ENCODE data around the gene NAT14. TPM values are rescaled to one million over a fixed set of nuclear protein-coding genes. Genes with fewer than 3 reads are reported as not detected.

The NAT14 gene
- polyA plus RNA-seq, 1 donor from 2014 or later, result 129 TPM

DNA sequence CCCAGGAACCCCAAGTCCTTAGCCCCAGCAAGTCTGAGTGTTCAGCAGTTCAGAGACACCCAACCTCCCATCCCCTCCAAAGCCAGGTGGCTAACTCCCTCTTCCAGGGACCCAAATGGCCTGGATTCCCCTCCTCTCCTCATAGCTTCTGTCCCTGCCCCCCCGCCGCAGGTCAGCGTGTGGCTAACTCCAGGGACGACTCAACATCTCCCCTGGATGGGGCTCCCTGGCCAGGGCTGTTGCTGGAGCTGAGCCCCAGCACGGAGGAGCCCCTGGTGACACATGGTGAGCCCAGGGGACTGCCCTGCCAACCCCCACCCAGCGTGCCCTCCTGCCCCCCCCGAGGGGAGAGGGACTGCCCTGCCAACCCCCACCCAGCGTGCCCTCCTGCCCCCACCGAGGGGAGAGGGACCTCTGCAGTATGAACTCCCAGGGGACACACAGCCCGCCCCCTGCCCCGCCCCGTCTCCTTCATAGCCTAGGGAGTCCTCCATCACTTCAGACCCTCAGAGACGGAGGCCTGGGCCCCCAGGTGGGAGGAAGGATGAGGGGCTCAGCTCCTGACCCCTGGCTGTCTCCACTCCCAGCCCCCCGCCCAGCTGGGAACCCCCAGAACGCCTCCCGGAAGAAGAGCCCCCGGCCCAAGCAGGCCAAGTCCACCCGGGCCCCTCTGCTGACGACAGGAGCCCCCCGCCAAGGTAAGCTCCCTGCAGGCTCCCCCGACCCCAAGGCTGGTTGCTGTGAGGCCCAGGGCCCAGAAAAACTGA, 4.9 kb downstream of the NAT14 start:
- no peak overlapping the region for H3K4me3 ChIP-seq (ENCODE audit: low read length)
- no peak overlapping the region for H2AFZ ChIP-seq (ENCODE audit: low read depth, low read length)
- H3K79me2 ChIP-seq (replicated peaks; ENCODE audit: insufficient read depth, low read length), result peaks cover 12% of the 10 kb centered on the region
- H3K9me2 ChIP-seq (ENCODE audit: insufficient read depth, low read length), result no peaks in the 10 kb centered on the region
- H4K20me1 ChIP-seq (ENCODE audit: insufficient read depth), result no peaks in the 10 kb centered on the region
- no peaks in the 10 kb centered on the region for H3K36me3 ChIP-seq (ENCODE audit: insufficient read depth, low read length)
- no peak overlapping the region for H3K27ac ChIP-seq (ENCODE audit: low read length)
- TF ChIP-seq, protein P1, sequence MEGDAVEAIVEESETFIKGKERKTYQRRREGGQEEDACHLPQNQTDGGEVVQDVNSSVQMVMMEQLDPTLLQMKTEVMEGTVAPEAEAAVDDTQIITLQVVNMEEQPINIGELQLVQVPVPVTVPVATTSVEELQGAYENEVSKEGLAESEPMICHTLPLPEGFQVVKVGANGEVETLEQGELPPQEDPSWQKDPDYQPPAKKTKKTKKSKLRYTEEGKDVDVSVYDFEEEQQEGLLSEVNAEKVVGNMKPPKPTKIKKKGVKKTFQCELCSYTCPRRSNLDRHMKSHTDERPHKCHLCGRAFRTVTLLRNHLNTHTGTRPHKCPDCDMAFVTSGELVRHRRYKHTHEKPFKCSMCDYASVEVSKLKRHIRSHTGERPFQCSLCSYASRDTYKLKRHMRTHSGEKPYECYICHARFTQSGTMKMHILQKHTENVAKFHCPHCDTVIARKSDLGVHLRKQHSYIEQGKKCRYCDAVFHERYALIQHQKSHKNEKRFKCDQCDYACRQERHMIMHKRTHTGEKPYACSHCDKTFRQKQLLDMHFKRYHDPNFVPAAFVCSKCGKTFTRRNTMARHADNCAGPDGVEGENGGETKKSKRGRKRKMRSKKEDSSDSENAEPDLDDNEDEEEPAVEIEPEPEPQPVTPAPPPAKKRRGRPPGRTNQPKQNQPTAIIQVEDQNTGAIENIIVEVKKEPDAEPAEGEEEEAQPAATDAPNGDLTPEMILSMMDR (IDR thresholded peaks at IDR 0.05; ENCODE audit: poor library complexity, severe bottlenecking), result no peak
- TF ChIP-seq EP300 (conservative IDR thresholded peaks at IDR 0.05; ENCODE audit: poor library complexity, severe bottlenecking) (no peak), MXI1 (conservative IDR thresholded peaks at IDR 0.05; ENCODE audit: poor library complexity, severe bottlenecking) (no peak), RAD21 (conservative IDR thresholded peaks at IDR 0.05) (no peak), TAF1 (IDR thresholded peaks at IDR 0.05; ENCODE audit: low read depth) (no peak), EZH2 (IDR thresholded peaks at IDR 0.05; ENCODE audit: borderline replicate concordance, insufficient read depth, low read length, poor library complexity, severe bottlenecking) (no peak), SMC3 (conservative IDR thresholded peaks at IDR 0.05; ENCODE audit: poor library complexity) (no peak)
- TF ChIP-seq, protein P2, sequence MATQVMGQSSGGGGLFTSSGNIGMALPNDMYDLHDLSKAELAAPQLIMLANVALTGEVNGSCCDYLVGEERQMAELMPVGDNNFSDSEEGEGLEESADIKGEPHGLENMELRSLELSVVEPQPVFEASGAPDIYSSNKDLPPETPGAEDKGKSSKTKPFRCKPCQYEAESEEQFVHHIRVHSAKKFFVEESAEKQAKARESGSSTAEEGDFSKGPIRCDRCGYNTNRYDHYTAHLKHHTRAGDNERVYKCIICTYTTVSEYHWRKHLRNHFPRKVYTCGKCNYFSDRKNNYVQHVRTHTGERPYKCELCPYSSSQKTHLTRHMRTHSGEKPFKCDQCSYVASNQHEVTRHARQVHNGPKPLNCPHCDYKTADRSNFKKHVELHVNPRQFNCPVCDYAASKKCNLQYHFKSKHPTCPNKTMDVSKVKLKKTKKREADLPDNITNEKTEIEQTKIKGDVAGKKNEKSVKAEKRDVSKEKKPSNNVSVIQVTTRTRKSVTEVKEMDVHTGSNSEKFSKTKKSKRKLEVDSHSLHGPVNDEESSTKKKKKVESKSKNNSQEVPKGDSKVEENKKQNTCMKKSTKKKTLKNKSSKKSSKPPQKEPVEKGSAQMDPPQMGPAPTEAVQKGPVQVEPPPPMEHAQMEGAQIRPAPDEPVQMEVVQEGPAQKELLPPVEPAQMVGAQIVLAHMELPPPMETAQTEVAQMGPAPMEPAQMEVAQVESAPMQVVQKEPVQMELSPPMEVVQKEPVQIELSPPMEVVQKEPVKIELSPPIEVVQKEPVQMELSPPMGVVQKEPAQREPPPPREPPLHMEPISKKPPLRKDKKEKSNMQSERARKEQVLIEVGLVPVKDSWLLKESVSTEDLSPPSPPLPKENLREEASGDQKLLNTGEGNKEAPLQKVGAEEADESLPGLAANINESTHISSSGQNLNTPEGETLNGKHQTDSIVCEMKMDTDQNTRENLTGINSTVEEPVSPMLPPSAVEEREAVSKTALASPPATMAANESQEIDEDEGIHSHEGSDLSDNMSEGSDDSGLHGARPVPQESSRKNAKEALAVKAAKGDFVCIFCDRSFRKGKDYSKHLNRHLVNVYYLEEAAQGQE (IDR thresholded peaks at IDR 0.05; ENCODE audit: borderline replicate concordance), result no peak
- no peaks in the 10 kb centered on the region for H3K9me3 ChIP-seq (ENCODE audit: low read length)
- H3K9ac ChIP-seq (ENCODE audit: low read length), result no peak overlapping the region
- no peaks in the 10 kb centered on the region for H3K27me3 ChIP-seq (ENCODE audit: insufficient read depth, low read depth, low read length)
- H3K4me2 ChIP-seq (ENCODE audit: low read length), result no peak overlapping the region
- H3F3A ChIP-seq (ENCODE audit: insufficient read depth, low read length, poor library complexity, severe bottlenecking), result no peaks in the 10 kb centered on the region

DNA sequence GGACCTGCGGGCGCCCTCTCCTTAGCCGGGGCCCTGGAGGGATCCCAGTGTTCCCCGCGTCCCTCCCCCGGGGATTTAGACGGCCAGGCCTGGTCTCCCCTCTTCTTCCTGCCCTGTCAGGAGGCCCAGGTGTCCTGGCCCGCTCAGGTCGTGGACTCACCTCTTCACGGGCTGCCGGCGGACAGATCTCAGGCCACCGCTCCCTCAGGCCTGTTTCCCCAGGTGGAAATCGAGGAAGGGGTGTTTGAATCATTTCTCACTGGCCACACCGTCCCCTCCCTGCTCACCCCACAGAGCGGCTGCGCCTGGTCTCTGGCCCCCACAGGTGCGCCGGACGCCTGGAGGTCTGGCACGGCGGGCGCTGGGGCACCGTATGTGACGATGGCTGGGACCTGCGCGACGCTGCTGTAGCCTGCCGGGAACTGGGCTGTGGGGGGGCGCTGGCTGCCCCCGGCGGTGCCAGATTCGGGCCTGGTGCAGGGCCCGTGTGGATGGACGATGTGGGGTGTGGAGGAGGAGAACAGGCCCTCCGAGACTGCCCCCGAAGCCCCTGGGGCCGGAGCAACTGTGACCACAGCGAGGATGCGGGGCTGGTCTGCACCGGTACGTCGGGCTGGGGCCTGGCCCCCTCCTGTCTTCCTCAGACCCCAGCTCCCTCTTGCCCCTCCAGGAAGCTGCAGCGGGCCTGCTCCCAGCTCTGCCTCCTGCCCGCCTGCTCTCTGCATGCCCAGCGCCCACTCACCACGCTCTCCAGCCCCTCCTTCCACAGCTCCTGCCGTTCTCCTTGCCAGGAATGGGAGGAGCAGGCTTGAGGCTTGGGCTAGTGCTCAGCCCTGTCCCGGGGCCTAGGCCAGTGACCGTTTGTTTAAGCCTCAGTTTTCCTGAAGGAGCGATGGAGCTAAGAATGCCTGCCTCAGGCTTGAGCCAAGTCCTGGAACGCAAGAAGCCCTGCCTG, 5.8 kb downstream of the NAT14 start:
- no peaks in the 10 kb centered on the region for H3K9me2 ChIP-seq (ENCODE audit: insufficient read depth, low read length)
- no peak overlapping the region for H3K4me3 ChIP-seq (ENCODE audit: low read length)
- no peak overlapping the region for H3K4me2 ChIP-seq (ENCODE audit: low read length)
- no peaks in the 10 kb centered on the region for H3K36me3 ChIP-seq (ENCODE audit: insufficient read depth, low read length)
- H2AFZ ChIP-seq (ENCODE audit: low read depth, low read length), result no peak overlapping the region
- no peaks in the 10 kb centered on the region for H3K27me3 ChIP-seq (ENCODE audit: insufficient read depth, low read depth, low read length)
- H3K9ac ChIP-seq (ENCODE audit: low read length), result no peak overlapping the region
- peaks cover 5% of the 10 kb centered on the region for H3K79me2 ChIP-seq (replicated peaks; ENCODE audit: insufficient read depth, low read length)
- no peaks in the 10 kb centered on the region for H4K20me1 ChIP-seq (ENCODE audit: insufficient read depth)
- no peak for TF ChIP-seq POLR2AphosphoS5 (IDR thresholded peaks at IDR 0.05)
- TF ChIP-seq EP300 (conservative IDR thresholded peaks at IDR 0.05; ENCODE audit: poor library complexity, severe bottlenecking), result no peak
- TF ChIP-seq EZH2 (IDR thresholded peaks at IDR 0.05; ENCODE audit: borderline replicate concordance, insufficient read depth, low read length, poor library complexity, severe bottlenecking), result no peak
- TF ChIP-seq TAF1 (IDR thresholded peaks at IDR 0.05; ENCODE audit: low read depth), result no peak
- no peak for TF ChIP-seq MXI1 (conservative IDR thresholded peaks at IDR 0.05; ENCODE audit: poor library complexity, severe bottlenecking)
- TF ChIP-seq SMC3 (conservative IDR thresholded peaks at IDR 0.05; ENCODE audit: poor library complexity), result no peak
- TF ChIP-seq, protein P2 (IDR thresholded peaks at IDR 0.05; ENCODE audit: borderline replicate concordance), result no peak
- H3F3A ChIP-seq (ENCODE audit: insufficient read depth, low read length, poor library complexity, severe bottlenecking), result no peaks in the 10 kb centered on the region
- no peak overlapping the region for H3K27ac ChIP-seq (ENCODE audit: low read length)
- no peaks in the 10 kb centered on the region for H3K9me3 ChIP-seq (ENCODE audit: low read length)

Measured in neural cell (in vitro differentiated cells).